HG03135 (cell line): Measurements from ENCODE around the gene LENEP.

Source experiments
- ATAC-seq: cut with Tn5 transposase; IDR thresholded peaks from one replicate; pipeline ENCODE4 v1.9.1; 2021; ENCODE audit warnings: mild to moderate bottlenecking, moderate library complexity; ENCODE audit not compliant: unreplicated experiment

Gene LENEP

GRCh38 chr1:154998201-154998780 is 4.9 kb downstream of the LENEP start:
- ATAC-seq, result no peak

GRCh38 chr1:154998818-154999570 is 5.6 kb downstream of the LENEP start:
- ATAC-seq, result no peak

DNA sequence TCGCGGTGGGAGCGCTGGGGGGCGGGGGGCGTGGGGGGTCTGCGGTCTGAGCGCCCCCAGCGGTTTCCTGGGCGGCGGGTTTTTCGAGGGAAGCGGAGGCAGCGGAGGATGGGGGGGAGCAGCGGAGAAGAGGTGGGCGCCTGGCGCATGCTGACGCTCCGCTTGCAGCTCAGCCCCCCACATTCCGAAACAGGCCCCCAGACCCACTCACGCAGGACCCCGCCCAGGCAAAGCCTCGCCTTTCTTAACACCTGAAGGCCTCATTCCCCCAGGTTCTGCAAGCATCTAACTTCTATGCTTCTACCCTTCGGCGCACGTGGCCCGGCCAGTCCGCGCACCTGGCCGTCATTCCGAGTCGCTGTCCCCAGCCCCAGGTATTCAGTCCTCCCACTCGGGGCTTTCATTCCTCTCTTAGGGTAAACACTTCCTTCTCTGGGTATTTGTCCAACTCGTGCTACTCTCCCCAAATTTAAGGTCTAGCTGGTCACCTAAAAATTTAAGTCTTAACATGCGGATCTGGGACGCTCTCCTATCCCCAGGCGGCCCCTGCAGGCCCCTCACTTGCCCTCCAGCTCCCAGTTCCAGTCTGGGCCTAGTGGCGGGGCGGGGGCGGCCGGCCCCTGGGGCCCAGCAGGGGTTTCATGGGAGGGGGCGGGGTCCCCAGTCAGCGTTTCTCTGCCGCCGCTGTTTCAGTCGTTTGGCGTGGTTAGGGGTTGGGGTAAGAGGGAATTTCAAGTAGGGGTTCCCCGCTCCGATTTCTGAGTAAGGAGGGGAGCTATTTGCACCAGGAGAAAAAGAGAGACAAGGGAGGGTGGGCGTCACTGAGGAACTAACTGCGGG is 6.4 kb downstream of the LENEP start:
- no peak for ATAC-seq

- no peak for ATAC-seq
These were observed 7.0 kb downstream of the LENEP start for GRCh38 chr1:155000411-155000725.

GRCh38 chr1:155000726-155001424 is 7.5 kb downstream of the LENEP start:
- peak; percentile 42 for ATAC-seq

- ATAC-seq, result no peak
These were observed 8.0 kb downstream of the LENEP start for GRCh38 chr1:155001425-155001674.

DNA sequence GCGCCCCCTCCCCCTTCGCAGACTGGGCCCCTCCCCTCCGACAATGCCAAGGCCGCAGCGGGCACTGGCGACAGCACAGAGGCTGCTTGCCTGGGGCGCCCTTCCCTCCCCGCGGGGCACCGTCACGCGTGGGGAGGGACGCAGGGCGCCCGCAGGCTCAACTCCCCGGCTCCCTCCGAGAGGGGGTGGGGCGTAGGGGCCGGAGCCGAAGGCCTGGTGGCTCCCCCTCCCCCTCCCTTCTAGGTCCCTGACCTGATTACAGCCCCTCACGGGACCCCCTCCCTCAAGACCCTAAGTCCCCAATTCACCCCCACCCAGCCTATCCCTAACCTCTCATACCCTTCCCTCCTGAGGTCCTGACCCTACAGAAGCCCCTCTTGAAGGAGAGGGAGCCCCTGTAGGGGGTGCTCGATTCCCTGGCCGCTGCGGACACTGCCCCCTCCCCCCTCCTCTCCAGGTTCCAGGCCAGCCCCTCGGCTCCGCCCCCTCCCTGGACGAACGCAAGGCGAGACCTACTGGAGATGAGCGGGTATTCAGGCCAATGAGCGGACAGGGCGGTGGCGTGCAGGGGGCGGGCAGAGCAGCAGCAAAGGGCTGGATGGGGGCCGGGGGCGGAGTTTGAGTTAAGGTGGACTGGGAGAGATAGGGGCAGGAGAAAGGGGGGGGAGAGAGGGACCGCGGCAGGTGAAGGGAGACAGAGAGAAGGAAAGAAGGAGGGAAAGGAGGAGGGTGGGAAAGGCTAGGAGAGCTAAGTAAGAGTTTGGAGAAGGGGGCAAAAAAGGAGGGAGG is 8.5 kb downstream of the LENEP start:
- ATAC-seq, result peak; percentile 57

DNA sequence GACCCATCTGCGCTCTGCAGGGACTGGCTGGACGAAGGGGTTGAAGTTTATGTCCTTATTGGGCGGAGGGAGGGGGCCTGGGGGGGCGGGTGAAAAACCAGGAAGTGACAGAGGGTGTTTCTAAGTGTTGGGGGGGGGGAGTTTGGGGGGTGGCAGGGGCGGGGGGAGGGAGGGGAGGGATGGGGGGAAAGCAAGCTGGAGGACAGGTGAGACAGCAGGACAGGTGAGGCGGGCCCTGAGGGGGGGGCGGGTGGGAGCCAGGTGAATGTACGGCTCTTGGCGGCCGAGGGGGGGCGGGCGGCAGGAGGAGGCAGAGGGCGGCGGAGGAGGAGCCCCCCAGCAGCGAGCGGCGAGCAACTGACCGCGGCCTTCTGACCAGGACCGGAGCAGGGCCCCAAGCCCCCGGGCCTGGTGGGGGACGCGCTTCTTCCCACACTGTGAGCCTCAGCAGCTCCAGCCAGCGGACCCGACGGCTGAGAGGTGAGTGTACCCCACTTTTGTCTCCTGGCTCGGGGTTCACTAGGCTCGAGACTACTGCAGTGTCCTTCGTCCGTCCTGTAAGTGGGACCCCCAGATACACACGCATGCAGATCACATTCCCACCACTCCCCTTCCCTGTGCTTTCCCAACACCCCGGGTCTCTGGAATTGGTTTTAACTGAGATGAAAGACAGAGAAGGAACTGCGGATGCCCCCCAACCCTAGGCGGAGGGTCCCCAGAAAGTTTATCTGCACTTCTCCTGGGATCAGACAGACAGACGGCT is 9.3 kb downstream of the LENEP start, which contains the start of gene ZBTB7B:
ZBTB7B (plus strand) TSS at position 339 of the 763 bp plus-strand sequence. CDS start 11,859 bp downstream, outside the sequence.
- ATAC-seq, result no peak

- ATAC-seq, result no peak
These were observed 9.9 kb downstream of the LENEP start for GRCh38 chr1:155003227-155003765.

GRCh38 chr1:155003766-155004351 is 10.5 kb downstream of the LENEP start:
- ATAC-seq, result no peak

DNA sequence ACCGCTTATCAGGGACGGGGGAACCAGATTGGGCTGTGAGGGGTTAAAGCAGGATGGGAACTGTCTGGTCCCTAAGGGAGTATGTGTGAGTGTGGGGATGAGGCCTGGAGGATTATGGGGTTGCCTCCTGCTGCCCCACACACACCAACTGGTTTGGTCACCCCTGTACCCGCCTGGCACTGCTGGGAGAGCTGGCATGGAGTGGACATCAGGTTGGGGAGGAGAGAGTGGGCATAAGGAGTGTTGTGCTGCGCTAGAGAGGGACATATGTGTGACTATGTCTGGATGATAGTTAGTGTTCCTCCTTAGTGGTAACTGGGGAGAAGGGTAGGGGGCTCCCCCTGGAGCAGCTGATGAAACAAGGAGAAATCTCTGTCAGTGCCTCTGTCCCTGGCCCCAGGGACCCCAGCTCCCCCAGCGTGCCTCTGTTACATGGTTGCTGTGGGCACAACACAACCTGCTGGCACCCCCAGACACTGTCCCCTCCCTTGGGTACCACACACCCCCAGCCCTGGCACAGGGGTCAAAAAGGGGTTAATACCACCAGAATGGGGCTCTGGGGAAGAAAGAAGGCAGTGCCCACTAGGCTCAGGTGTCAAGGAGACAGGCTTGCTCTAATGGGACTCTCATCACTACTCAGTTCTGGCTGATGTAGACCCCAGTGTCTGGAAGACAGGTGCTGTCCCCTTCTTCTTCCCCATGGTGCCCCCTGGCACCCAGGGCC is 11.1 kb downstream of the LENEP start:
- no peak for ATAC-seq

DNA sequence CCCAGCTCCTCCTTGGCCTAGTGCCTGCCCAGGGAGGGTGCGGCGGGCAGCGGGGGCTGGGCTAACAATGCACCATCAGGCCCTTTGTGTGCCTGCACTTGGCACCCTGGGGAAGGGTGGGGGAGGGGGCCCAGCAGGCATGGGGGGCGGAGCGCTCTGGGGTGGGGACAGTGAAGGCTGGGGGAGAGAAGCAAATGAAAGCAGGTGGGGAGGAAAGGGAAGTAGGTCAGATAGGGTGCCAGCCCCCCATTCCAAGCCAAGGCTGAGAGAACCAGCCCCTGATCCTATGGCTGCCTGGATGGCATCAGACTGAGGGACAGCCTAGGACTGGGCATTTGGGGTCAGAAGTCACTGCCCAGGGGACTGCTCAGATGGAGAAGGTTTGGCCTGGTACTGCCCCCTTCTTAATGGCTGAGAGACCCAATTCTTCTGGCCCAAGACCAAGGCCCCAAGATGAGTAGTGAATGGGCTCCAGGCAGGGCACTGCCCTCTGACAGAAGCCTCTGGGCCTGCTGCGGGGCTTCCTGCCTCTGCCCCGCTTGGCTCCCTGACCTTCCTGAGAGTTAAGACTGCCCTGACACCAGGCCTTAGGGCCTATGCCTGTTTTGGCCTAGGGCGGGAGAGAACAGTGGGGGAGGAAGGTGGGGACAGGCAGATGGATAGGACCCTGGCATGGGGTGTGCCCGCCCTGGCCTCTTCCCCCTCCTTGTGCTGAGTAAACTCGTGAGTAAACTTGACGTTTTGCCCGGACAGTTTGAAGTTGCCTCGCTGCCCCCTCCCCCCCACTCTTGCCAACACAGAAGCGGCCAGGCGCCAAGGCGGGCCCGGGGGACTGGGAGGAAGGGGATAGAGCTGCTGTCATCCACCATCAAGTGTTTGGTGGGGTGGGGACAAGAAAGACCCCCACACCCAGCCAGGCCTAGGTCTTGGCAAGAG is 12.0 kb downstream of the LENEP start:
- no peak for ATAC-seq

DNA sequence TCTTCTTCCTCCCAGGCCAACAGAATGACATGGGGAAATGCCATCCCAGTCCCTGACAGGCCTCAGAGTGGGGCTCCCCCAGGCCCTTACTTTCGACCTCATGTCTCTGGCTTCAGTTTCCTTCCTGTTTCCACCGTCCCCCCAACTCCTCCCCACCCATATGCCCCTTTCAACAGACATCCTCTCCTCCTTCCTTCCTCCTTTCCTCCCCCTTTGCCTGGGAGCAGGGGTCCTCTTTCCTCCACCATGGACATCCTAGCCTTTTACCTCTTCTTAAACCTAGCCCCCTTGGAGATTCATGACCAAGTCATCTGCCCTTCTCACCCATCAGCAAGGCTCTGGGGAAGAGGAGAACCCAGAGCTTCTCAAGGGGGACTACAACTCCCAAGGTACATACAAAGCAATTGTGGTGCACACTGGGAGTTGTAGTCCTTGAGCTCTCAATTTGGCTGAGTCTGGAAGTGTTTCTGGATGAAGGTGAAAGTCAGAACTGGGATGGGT is 13.3 kb downstream of the LENEP start:
- no peak for ATAC-seq

GRCh38 chr1:155007251-155007828 is 14.0 kb downstream of the LENEP start:
- ATAC-seq, result no peak

- no peak for ATAC-seq
These were observed 14.9 kb downstream of the LENEP start for GRCh38 chr1:155008015-155008941.

DNA sequence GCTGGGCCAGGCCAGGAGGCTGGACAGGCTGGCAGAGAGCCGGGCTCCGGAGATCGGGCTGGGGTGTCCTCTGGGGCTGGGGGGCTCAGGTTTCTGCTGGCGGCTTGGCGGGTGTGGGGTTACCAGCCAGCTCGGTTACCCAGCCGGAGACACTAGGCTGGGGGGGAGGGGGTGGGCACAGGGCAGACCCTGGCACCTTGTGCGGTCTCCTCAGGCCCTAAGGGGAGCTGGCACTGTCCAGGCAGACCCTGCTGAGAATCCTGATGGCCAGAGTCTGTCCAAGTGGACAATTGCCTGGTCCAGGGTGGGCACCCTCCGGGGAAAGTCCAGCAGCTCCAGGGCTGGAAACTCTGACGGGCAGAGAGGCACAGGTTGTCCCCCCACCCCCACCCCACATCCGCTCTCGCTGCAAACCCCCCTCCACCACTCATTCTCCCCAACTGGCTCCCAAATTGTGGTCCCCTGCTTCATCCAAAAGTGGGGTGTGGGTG is 15.9 kb downstream of the LENEP start:
- ATAC-seq, result no peak
